GM19455 (cell line): Measurements from ENCODE around the gene JMJD1C.

Experiments used
- ATAC-seq: cut with Tn5 transposase; IDR thresholded peaks from one replicate; pipeline ENCODE4 v1.9.1; 2021; ENCODE audit not compliant: unreplicated experiment

Gene JMJD1C

DNA sequence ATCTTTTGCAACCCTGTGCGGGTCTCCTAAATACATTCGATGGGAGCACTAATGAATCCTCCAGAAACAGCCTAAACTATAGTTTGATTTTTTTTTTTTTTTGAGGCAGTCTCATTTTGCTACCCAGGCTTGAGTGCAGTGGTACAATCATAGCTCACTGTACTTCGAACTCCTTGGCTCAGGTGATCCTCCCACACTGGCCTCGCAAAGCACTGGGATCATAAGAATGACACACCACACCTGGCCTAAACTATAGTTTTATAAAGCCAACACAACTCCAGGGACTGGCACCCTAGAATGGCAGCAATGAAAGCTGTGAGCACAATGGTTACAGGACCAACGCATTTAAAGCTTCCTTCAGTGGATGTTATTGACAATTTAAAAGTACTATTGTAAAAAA lies 14.5 kb upstream of the JMJD1C start:
- ATAC-seq, result no peak

DNA sequence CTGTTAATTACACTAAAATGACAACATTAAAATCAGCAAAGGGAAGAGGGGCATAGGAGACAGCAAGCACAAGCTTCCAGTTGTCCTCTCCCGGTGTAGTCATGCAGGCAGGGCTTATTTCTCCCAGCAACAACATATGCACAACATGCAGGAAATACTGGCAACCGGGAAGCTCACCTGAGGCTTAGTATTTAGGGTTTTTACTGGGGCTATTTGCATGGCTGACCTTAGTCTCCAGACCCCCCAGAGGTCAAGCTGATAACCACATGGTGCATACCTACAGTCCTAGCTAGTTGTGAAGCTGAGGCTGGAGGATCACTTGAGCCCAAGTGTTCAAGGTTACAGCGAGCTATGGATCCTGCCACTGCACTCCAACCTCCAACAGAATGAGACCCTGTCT lies 12.8 kb upstream of the JMJD1C start:
- no peak for ATAC-seq

DNA sequence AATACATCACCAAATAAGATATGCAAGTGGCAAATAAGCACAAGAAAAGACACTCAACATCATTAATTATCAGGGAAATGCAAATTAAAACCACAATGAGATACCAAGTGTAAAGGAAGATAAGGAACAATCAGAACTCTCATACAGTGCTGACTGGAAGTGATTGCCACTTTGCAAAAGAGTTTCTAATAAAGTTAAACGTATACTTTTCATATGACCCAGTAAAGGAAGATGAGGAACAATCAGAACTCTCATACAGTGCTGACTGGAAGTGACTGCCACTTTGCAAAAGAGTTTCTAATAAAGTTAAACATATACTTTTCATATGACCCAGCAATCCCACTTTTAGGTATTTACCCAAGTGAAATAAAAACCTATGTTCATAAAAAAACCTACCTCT lies 12.2 kb upstream of the JMJD1C start:
- no peak for ATAC-seq

DNA sequence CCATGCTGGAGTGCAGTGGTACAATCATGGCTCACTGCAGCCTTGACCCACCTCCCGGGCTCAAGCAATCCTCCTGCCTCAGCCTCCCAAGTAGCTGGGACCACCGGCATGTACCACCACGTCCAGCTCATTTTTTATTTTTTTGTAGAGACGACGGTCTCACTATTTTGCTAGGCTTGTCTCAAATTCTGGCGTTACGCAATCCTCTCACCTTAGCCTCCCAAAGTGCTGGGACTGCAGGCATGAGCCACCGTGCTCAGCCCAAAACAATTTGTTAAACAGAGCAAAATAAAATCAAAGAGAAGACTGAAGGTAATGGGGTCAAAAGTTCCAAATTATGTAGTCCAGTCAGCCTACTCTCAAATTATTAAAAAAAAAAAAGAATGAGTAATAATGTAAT lies 8.7 kb upstream of the JMJD1C start:
- no peak for ATAC-seq

DNA sequence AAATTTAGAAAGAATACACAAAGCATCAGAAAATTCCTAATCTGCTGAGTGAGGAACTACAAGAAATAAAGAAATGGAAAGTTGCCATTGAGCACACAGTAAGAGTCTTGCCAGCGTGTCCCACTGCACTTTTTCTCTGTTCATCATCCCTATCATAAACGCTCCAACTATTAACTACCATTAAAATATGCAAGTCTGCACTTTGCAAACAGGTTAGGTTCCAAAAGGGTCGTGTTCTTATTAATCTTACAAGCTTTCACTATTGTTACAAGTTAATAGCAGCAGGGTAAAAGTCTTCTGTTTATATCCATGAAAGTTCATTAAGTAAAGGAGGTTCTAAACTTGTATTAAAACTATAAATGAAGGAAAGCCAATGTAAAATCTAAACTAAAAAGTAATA lies 5.2 kb upstream of the JMJD1C start:
- ATAC-seq, result no peak

DNA sequence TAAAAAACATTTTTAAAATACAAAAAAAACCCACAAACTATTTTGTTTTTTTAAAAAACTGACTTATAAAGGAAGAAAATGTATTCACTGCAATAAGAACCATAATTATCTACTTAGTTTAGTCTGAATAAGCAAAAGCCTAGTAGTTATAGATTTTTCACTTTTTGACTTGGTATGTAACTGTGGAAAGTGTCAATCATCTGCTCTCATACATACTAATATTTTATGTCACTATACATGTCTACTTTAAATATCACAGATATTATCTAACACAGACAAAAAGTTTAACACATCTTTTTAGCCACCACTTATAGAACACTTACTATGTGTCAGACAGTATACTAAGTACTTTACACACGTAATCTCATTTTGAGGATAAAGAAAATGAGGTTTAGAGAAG lies 3.2 kb upstream of the JMJD1C start:
- ATAC-seq, result no peak

DNA sequence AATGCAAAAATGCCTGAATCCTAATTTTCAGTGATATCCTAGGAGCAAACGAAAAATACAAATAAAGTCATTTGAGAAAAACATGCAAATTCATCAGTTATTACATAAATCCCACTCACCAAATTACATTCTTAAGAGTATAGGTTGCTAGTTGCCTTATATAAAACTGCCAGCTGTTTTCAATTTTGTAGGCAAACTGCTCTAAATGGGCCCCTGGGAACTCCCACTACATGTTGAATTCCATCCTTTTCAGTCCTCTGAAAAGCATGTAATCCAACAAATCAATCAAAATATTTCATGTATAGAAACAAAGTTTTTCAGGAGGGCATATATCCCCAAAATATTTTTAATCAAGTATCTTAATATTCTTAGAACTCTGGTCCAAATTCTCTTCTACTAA lies 2.1 kb upstream of the JMJD1C start:
- no peak for ATAC-seq

DNA sequence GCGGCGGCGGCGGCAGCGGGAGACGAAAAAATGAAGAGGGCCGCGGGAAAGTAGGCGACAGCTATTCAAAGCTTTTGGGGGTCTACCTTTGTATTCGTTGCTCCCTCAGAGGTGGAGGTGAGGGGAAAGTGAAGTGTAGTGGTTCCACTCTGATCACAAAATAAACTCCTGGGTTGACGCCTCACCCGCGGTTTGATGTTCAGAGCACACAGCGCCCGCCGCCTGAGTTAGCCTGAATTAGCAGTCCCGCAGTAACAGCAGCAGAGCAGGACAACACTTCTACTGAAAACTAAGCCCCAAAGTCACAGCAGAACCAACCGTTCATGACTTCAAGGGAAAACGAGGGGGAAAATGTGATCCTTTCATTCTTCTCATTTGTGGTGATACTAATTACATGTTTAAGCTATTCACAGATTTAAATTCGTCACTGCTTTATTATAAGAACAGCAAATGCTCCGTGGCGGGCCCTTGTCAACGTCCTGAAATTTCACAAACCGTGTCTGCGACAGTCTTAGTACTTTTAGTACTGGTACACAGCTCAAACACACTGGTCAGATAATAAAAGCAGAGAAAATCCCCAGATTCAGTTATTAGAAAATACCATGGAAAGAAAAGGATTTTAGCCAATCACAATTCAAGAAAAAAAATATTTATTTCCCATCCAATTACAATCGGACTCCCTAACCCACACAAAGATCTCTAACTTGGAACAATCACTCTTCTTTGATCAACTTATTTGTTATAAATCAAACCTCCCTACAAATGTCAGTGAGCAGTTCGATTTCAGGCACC lies 563 bp upstream of the JMJD1C start:
- ATAC-seq, result peak; percentile 27

DNA sequence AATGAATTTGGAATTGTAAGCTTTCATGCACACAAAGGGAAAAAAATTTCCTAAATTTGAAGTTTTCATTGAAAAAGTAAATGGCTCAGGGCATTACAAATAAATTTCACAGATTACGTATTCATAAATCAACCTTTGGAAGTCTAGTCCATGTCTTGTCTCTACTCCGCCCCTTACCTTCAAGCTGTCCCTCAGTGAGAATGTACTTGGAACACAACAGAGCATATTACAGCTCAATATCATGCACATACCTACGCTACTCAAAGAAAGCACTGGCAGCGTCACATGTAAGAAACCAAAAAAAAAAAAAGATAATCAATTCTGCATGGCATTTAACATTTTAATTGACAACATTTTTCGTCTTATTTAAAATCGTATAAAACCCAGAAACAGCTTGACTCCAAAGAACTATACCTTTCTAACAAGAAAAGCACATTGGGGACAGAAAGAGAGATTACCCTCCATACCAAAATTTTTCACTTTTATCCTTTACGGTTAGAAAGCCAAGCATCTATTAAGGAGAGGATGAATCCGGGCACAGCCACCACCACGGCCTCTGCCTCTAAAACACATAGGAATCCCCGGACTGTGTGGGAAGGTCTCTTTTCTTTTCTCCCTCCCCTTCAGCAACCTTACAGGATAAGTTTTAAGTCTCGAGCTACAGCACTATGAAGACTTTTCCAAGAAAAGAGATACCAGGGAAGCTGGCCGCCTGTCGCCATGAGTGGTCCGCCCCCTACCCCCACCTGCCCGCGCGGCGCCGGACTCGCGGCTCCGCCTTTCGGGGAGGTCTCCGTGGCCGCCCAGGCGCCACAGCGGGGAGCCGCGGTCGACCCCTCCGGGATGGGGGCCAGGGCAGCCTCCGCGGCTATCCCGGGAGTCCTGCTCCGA lies 1.1 kb downstream of the JMJD1C start:
- peak; percentile 54 for ATAC-seq

DNA sequence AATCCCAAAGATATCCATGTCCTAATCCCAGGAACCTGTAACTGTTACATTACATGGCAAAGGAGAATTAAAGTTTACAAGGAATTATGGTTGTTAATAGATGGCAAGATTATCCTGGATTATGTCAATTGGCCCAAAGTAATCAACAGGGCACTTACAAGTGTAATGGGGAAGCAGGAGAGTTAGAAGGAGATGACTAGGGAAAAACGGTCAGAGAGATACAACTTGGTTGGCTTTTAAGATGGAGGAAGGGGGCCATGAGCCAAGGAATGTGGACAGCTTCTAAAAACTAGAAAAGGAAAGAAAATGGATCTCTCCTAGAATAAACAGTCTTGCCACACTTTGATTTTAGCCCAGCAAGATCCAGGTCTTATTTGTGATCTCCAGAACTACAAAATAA lies 3.3 kb downstream of the JMJD1C start:
- no peak for ATAC-seq

DNA sequence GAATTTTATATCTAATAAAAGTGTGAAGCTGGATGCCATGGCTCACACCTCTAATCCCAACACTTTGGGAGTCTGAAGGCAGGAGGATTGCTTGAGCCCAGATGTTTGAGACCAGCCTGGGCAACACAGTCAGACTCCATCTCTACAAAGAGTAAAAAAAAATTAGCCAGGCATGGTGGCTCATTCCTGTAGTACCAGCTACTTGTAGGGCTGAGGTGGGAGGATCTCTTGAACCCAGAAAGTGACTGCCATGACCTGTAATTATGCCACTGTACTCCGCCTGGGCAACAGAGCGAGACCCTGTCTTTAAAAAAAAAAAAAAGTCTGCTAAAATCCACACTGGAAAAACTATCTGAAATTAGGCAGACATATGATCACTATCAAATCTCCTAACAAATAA lies 7.6 kb downstream of the JMJD1C start:
- ATAC-seq, result no peak

DNA sequence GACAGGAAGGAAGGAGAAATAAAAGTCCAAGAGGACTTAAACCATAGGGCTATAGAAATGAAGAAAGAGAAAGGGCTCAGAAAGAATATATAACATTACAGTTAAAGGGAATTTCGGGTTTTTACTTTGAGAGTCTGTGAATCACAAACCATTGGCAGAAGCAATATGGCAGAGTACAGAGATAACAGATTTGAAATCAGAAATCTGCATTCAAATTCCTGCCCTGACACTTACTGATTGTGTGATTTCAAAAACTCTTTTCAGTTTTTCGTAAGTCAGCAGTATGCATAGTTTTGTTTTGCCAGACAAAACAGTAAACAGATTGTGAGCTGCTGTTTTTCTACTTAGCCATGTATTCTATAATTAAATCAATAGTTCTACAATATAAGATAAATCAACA lies 8.2 kb downstream of the JMJD1C start:
- ATAC-seq, result no peak

DNA sequence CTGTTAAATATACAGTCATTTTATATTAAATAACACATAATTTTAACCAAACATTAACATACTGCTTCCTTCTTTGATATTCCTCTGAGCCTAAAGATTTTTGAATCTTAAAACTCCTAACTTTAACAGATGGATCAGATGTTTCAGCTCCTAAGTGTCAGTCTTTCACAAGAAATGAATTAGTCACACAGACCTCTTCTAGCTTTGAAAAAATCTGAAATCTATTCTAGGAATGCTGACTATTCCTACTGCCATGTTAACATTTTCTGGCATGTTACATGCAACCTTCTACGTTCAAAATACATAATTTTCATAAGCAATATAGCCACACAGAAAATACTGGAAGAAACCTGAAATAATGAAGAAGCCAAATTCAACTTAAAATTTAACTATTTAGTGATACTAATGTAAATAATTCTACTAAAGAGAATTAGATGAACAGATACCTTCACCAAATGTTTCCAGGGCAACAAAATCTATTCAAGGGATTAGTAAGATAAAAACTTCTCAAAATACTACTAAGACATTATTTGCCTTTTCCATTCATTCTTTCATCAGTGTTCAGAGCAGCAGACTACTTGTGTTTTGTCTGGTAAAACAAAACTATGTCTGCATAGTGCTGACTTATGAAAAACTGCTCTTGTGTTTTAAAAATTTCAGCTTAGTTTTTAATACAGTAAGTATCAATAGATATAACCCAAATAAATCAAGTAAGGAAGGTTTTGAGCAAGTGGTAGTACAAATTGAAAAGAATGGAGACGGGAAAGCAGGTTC lies 9.2 kb downstream of the JMJD1C start:
- no peak for ATAC-seq

DNA sequence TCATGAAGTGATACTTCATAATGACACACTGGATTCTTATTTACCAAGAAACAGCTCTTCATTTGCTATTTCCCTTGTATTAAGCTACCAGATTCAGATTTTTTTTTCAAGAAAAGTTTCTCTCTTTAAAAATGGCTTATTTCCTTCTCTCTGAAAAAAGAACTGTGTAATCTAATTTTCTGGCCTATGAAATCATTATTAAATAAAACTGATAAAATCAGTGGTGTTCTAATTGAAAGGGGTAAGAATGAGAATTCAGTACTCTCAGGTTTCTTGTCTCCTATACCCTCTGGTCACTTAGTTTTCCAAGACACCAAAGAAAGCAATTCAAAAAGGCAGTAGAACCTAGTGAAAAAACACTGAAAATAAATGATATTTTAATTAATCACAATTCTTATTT lies 10.3 kb downstream of the JMJD1C start:
- ATAC-seq, result no peak

DNA sequence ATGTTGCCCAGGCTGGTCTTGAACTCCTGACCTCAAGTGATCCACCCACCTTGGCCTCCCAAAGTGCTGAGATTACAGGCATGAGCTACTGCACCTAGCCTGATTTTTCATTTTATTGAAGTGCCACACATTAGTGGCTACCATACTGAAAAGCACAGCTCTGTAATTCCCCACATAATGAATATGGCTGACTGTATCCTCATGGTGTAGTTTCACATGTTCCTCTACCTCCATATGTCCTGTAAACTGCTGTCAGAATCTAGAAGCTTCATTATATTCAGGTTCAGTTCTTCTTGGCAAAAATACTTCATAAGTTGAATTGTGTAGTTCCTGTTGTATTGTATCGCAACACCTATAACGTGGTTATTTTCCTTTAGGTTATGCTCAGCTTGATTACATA lies 11.1 kb downstream of the JMJD1C start:
- no peak for ATAC-seq

DNA sequence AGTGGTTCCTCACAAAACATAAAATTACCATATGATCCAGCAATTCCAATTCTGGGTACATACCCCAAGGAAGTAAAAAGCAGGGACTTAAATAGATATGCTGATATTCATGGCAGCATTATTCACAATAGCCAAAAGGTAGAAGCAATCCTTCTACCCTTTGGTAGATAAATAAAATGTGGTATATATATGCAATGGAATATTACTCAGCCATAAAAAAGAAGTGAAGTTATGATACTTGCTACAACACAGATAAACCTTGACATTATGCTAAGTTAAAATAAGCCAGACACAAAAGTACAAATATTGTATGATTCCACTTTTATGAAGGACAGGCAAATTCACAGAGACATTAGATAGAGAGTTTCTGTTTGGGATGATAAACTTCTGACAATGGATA lies 13.3 kb downstream of the JMJD1C start:
- ATAC-seq, result no peak

DNA sequence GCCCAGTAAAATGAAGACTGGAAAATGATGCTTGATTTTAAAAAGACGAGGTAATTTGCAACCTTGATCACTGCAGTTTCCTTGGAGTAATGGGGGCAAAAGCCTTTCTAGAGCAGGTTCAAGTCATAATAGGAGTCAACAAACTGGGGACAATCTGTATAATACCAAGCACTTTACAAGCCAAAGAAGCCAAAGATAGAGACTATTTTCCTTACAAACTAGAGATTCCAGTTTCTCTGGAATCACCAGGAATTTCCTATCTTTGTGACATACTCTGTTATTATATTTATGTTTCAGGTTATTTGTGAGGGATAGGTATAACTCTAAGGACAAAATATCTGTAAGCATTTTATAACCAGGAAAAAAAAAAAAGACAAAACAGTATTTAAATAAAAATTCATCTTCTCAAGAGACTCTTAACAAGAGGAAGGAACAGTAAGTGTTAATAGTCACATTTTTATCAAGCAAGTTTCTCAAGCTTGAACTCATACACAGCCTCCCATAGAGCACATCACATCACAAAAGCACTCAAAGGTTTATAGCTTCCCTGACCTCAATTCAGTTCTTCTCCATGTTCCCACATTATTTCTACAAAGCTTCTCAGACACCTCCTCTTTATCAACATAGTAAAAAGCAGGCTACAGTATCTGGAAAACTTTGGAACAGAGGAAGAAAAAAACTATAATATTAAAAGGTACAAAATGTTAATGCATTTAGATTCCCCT lies 18.9 kb downstream of the JMJD1C start:
- ATAC-seq, result no peak

DNA sequence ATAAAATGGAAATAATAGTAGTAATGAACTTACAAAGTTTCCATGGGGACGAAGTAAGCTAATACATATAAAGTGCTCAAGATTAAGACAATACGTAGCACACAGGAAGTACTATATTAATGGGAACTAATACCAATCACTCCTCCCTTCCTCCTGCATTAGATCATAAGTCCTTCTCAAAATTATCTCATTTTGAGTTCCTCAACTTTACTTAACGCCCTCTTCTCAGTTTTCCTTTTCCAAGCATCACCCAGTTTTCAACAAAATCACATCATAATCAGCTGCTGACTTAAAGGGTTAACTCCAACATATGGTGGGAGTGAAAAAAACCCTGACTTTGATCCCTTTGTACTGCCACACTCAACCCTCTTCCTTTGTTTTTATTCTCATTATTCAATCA lies 24.4 kb downstream of the JMJD1C start:
- no peak for ATAC-seq

DNA sequence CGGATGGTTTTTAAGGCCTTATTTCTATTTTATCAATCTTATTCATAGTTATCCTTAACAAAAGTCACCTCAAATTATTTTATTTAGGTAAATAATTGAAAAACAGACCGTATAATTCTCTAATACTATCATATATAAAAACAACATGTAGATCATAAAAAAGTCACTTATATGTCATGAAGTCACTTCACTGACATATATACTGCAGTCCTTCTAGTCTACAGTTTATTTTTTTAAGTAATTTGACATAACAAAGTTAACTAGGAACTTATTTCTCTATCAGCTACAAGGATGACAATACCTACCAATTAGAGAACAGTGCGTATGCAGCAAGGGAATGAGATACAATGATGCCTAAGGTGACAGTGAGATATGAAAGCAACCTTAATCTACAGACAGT lies 26.2 kb downstream of the JMJD1C start:
- ATAC-seq, result no peak

DNA sequence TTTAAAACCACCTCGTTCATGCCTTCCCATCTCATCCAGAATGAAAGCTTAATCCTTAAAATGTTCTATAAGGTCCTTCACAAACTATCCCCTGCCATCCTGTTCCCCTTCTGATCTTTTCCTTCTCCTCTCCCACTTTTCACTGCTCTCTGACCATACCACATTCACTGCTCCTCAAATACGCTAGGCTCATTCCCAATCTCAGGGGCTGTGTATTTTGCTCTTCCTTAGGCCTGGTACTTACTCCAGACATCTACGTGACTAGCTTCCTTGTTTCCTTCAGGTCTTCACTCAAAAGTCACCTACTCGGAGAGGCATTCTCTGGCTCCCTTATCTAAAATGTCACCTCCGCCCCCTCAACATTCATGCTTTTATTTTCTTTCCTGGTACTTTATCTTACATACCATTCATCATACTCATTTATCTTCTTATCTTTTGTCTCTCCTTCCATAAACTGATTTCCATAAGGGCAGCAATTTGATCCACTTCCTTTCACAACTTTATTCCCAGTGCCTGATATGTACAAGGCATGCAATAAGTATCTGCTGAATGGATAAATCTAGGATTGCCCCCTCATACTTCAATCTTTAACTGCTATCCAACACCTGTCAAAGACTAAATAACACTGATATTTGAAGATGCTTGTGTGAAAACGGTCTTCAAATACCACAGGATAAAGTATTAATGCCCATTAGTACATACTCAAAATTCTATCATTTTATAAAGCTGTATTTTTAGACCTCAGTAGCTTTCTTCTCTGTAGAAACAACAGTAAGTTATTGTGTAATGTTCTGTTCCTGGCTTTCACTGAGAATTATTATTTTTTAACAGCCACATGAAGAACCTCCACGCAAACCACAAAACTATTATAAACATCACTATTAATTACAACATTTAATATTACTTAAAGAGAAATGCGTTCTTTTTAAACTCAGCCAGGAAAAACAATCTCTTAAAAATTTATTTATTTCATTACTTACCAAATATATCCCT lies 27.0 kb downstream of the JMJD1C start:
- no peak for ATAC-seq
